Prostate gland (tissue), 2 donors: ENCODE measurements around the gene RAB36. TPM values are rescaled to one million over a fixed set of nuclear protein-coding genes. Genes with fewer than 3 reads are reported as not detected.

ENCODE experiments used
- DNase-seq: peaks from one replicate; pipeline ENCODE4 v3.0.0-alpha.2; 2019; ENCODE audit warnings: low spot score
- H3K27ac ChIP-seq, 2 donors: fragments of 200-600 bp; sonication (generic); 2 replicates each; pipeline ENCODE4 v1.5.1; 2017 to 2019
- H3K27me3 ChIP-seq: fragments of 200-600 bp; sonication (generic); replicated peaks from 2 replicates; pipeline ENCODE4 v1.5.1; 2019; ENCODE audit not compliant: insufficient read depth
- H3K36me3 ChIP-seq, 2 donors: fragments of 200-600 bp; sonication (generic); 1 replicate in 1 of 2; 2 replicates in 1 of 2; pipeline versions ENCODE4 v1.5.1 to v1.8.1; 2017 to 2019
- H3K4me1 ChIP-seq: fragments of 200-600 bp; sonication (generic); replicated peaks from 2 replicates; pipeline ENCODE4 v1.5.1; 2019
- H3K4me3 ChIP-seq, 2 donors: fragments of 200-600 bp; sonication (generic); 2 replicates each; pipeline ENCODE4 v1.5.1; 2017 to 2019
- H3K9me3 ChIP-seq: fragments of 200-600 bp; sonication (generic); 2 replicates; pipeline ENCODE4 v1.5.1; 2017
- CTCF ChIP-seq, 4 experiments: fragments of 200-600 bp in 2 of 4; fragments of 450-650 bp in 2 of 4; sonication (generic) in 2 of 4; IDR thresholded peaks; 1 replicate in 3 of 4; 2 replicates in 1 of 4; pipeline ENCODE4 v1.5.1; 2016 to 2019; ENCODE audit warnings: antibody characterized with exemption in 4 of 4, mild to moderate bottlenecking in 2 of 4, moderate library complexity in 2 of 4
- POLR2A ChIP-seq: fragments of 450-650 bp; IDR thresholded peaks from one replicate; pipeline ENCODE4 v1.6.1; 2016; ENCODE audit warnings: antibody characterized with exemption, mild to moderate bottlenecking
- POLR2AphosphoS5 ChIP-seq: sonication (generic); formaldehyde crosslinking; IDR thresholded peaks from one replicate; pipeline ENCODE4 v1.6.1; 2017; ENCODE audit warnings: antibody characterized with exemption
- WGBS: methylation state at CpG from one replicate; pipeline ENCODE4 v1.1.5; 2018; 5-methylcytosine and 5-hydroxymethylcytosine counted together
- intact Hi-C: fragments of 100-400 bp; cut with DNase I; formaldehyde crosslinking; loops from one replicate; pipeline ENCODE4 v1.14.2; 2022
- total RNA-seq, 2 donors: library from RNA; depleted of rRNA; stranded (reverse); fragments of >200 nt; gene quantifications; one replicate each; pipeline ENCODE4 v1.1.0, GENCODE V29; 2016

Gene RAB36
- 10 to 100 TPM in 1 of 2 donors, 1 to 10 TPM in 1; 4.1 to 12.7 TPM for total RNA-seq

- intact Hi-C loops: no loop called here
- peak; percentile 77 for TF ChIP-seq POLR2AphosphoS5
- no peak for TF ChIP-seq POLR2A
- H3K36me3 ChIP-seq: no peaks in the 10 kb centered on the region
- 6% methylated on average over 35 of the region's 62 CpGs for WGBS
- no peaks in the 10 kb centered on the region for H3K9me3 ChIP-seq
- peak within 1 kb of the TSS; percentile 46 to 58 for H3K27ac ChIP-seq
- peak within 1 kb of the TSS; percentile 36 to 46 for H3K4me3 ChIP-seq
- peaks cover 23% of the 10 kb centered on the region for H3K4me1 ChIP-seq
- no peaks in the 10 kb centered on the region for H3K27me3 ChIP-seq
- peak; percentile 99 for DNase-seq
These were observed at the start of gene RAB36 for GRCh38 chr22:23144932-23145877. TSS of gene RAB36 (plus strand) at chr22:23145477. CDS start at chr22:23146617, 1,140 bp downstream.

GRCh38 chr22:23095733-23096342 is 49.4 kb upstream of the RAB36 start:
- H3K4me3 ChIP-seq: no peak overlapping the region
- H3K27me3 ChIP-seq: no peaks in the 10 kb centered on the region
- H3K9me3 ChIP-seq: no peaks in the 10 kb centered on the region
- no peaks in the 10 kb centered on the region for H3K36me3 ChIP-seq
- H3K4me1 ChIP-seq: peaks cover 14% of the 10 kb centered on the region
- H3K27ac ChIP-seq: no peak overlapping the region
- DNase-seq: no peak
- 98% methylated on average over 35 of the region's 45 CpGs for WGBS
- intact Hi-C loops: no loop called here
- TF ChIP-seq POLR2A: no peak
- TF ChIP-seq CTCF (IDR thresholded peaks at IDR 0.05): no peak
- no peak for TF ChIP-seq POLR2AphosphoS5

GRCh38 chr22:23097412-23098229 is 47.7 kb upstream of the RAB36 start:
- DNase-seq: no peak
- Histone ChIP-seq H3K36me3 (no peaks in the 10 kb centered on the region), H3K4me1 (peaks cover 14% of the 10 kb centered on the region), H3K27me3 (no peaks in the 10 kb centered on the region), H3K9me3 (no peaks in the 10 kb centered on the region), H3K4me3 (no peak overlapping the region), H3K27ac (peak overlapping the region; percentile 67 to 74)
- TF ChIP-seq POLR2AphosphoS5 (no peak), CTCF (IDR thresholded peaks at IDR 0.05) (no peak), POLR2A (no peak)
- intact Hi-C loops: no loop called here
- 90% methylated on average over 16 of the region's 16 CpGs for WGBS

- Histone ChIP-seq H3K27ac (peak overlapping the region; percentile 67 to 74), H3K4me1 (peaks cover 14% of the 10 kb centered on the region), H3K27me3 (no peaks in the 10 kb centered on the region), H3K4me3 (no peak overlapping the region), H3K36me3 (no peaks in the 10 kb centered on the region), H3K9me3 (no peaks in the 10 kb centered on the region)
- DNase-seq: no peak
- intact Hi-C loops: no loop called here
- WGBS: 74% methylated on average over 5 of the region's 5 CpGs
- TF ChIP-seq POLR2A (no peak), CTCF (IDR thresholded peaks at IDR 0.05) (no peak), POLR2AphosphoS5 (no peak)
These were observed 47.0 kb upstream of the RAB36 start for GRCh38 chr22:23098230-23098705.
